Ramos (cell line): ENCODE results near the gene COQ3.

Experiments
- in situ Hi-C: fragments of 300-500 bp; cut with MboI; formaldehyde crosslinking; loops from one replicate; pipeline ENCODE4 v1.14.3; 2022; ENCODE audit warnings: low sequenced_read_pairs; ENCODE audit not compliant: unreplicated experiment

COQ3 gene

GRCh38 chr6:99338188-99338587, 55.8 kb downstream of the COQ3 start:
- in situ Hi-C loops = loop anchor here (25.0 kb wide), 1 partner anchor 399 kb away; no protein-coding TSS in a partner anchor

GRCh38 chr6:99335298-99335697, 58.7 kb downstream of the COQ3 start:
- in situ Hi-C loops = loop anchor here (25.0 kb wide), 1 partner anchor 402 kb away; no protein-coding TSS in a partner anchor

GRCh38 chr6:99334526-99335127, 59.4 kb downstream of the COQ3 start:
- in situ Hi-C loops = loop anchor here (25.0 kb wide), 1 partner anchor 403 kb away; no protein-coding TSS in a partner anchor

- in situ Hi-C loops = loop anchor here (25.0 kb wide), 1 partner anchor 404 kb away; no protein-coding TSS in a partner anchor
These were observed 60.9 kb downstream of the COQ3 start for GRCh38 chr6:99333068-99333467.

GRCh38 chr6:99331531-99331930, 62.5 kb downstream of the COQ3 start:
- in situ Hi-C loops = loop anchor here (25.0 kb wide), 1 partner anchor 406 kb away; no protein-coding TSS in a partner anchor

GRCh38 chr6:99330159-99330558, 63.8 kb downstream of the COQ3 start:
- in situ Hi-C loops = loop anchor here (25.0 kb wide), 1 partner anchor 407 kb away; no protein-coding TSS in a partner anchor

- in situ Hi-C loops = loop anchor here (25.0 kb wide), 1 partner anchor 412 kb away; no protein-coding TSS in a partner anchor
These were observed 69.0 kb downstream of the COQ3 start for GRCh38 chr6:99324996-99325395.
